ENCODE measurements around the gene MESP2.
"Not testable (repeated sequence)": the region's sequence is repeated elsewhere in the genome, so short reads cannot be mapped to it uniquely, and the experiment has no call there.

MESP2 gene

GRCh38 chr15:89783861-89784685 lies 7.9 kb downstream of the MESP2 start:
- no peak overlapping the region for H3K9ac ChIP-seq (ENCODE audit: low read length)
- H3K4me3 ChIP-seq (ENCODE audit: low read length), result no peak overlapping the region
- H3K36me3 ChIP-seq (ENCODE audit: control insufficient read depth, insufficient read depth, low read length), result no peaks in the 10 kb centered on the region
- H3K27ac ChIP-seq (ENCODE audit: low read depth, low read length), result no peak overlapping the region
- no peaks in the 10 kb centered on the region for H3K27me3 ChIP-seq (ENCODE audit: control insufficient read depth, insufficient read depth, low read length)
- no peaks in the 10 kb centered on the region for H3K4me1 ChIP-seq (ENCODE audit: control insufficient read depth, insufficient read depth, low read length)

- Histone ChIP-seq H3K27ac (ENCODE audit: low read depth, low read length) (no peak overlapping the region), H3K9ac (ENCODE audit: low read length) (no peak overlapping the region), H3K4me3 (ENCODE audit: low read length) (no peak overlapping the region), H3K27me3 (ENCODE audit: control insufficient read depth, insufficient read depth, low read length) (no peaks in the 10 kb centered on the region), H3K4me1 (ENCODE audit: control insufficient read depth, insufficient read depth, low read length) (no peaks in the 10 kb centered on the region), H3K36me3 (ENCODE audit: control insufficient read depth, insufficient read depth, low read length) (no peaks in the 10 kb centered on the region)
These were observed 8.5 kb downstream of the MESP2 start for GRCh38 chr15:89784686-89784960.

- no peak overlapping the region for H3K9ac ChIP-seq (ENCODE audit: low read length)
- H3K36me3 ChIP-seq (ENCODE audit: control insufficient read depth, insufficient read depth, low read length), result no peaks in the 10 kb centered on the region
- no peaks in the 10 kb centered on the region for H3K4me1 ChIP-seq (ENCODE audit: control insufficient read depth, insufficient read depth, low read length)
- H3K4me3 ChIP-seq (ENCODE audit: low read length), result no peak overlapping the region
- H3K27ac ChIP-seq (ENCODE audit: low read depth, low read length), result no peak overlapping the region
- no peaks in the 10 kb centered on the region for H3K27me3 ChIP-seq (ENCODE audit: control insufficient read depth, insufficient read depth, low read length)
These were observed 9.1 kb downstream of the MESP2 start for GRCh38 chr15:89785064-89785773.

GRCh38 chr15:89785774-89786140 lies 9.6 kb downstream of the MESP2 start:
- Histone ChIP-seq H3K4me1 (ENCODE audit: control insufficient read depth, insufficient read depth, low read length) (no peaks in the 10 kb centered on the region), H3K27ac (ENCODE audit: low read depth, low read length) (no peak overlapping the region), H3K4me3 (ENCODE audit: low read length) (no peak overlapping the region), H3K9ac (ENCODE audit: low read length) (no peak overlapping the region), H3K27me3 (ENCODE audit: control insufficient read depth, insufficient read depth, low read length) (no peaks in the 10 kb centered on the region), H3K36me3 (ENCODE audit: control insufficient read depth, insufficient read depth, low read length) (no peaks in the 10 kb centered on the region)

GRCh38 chr15:89787944-89788343 lies 11.8 kb downstream of the MESP2 start:
- no peaks in the 10 kb centered on the region for H3K27me3 ChIP-seq (ENCODE audit: control insufficient read depth, insufficient read depth, low read length)
- no peak overlapping the region for H3K9ac ChIP-seq (ENCODE audit: low read length)
- no peaks in the 10 kb centered on the region for H3K36me3 ChIP-seq (ENCODE audit: control insufficient read depth, insufficient read depth, low read length)
- no peaks in the 10 kb centered on the region for H3K4me1 ChIP-seq (ENCODE audit: control insufficient read depth, insufficient read depth, low read length)
- H3K27ac ChIP-seq (ENCODE audit: low read depth, low read length), result no peak overlapping the region
- no peak overlapping the region for H3K4me3 ChIP-seq (ENCODE audit: low read length)

- H3K27ac ChIP-seq (ENCODE audit: low read depth, low read length); H3K27me3 ChIP-seq (ENCODE audit: control insufficient read depth, insufficient read depth, low read length); H3K4me3 ChIP-seq (ENCODE audit: low read length); H3K36me3 ChIP-seq (ENCODE audit: control insufficient read depth, insufficient read depth, low read length); H3K4me1 ChIP-seq (ENCODE audit: control insufficient read depth, insufficient read depth, low read length); H3K9ac ChIP-seq (ENCODE audit: low read length): not testable (repeated sequence)
These were observed 12.5 kb downstream of the MESP2 start for GRCh38 chr15:89788585-89788984.

GRCh38 chr15:89790206-89790605 lies 14.1 kb downstream of the MESP2 start:
- Histone ChIP-seq H3K36me3 (ENCODE audit: control insufficient read depth, insufficient read depth, low read length) (no peaks in the 10 kb centered on the region), H3K4me3 (ENCODE audit: low read length) (no peak overlapping the region), H3K27me3 (ENCODE audit: control insufficient read depth, insufficient read depth, low read length) (no peaks in the 10 kb centered on the region), H3K27ac (ENCODE audit: low read depth, low read length) (no peak overlapping the region), H3K9ac (ENCODE audit: low read length) (no peak overlapping the region), H3K4me1 (ENCODE audit: control insufficient read depth, insufficient read depth, low read length) (no peaks in the 10 kb centered on the region)

GRCh38 chr15:89790661-89791060 lies 14.5 kb downstream of the MESP2 start:
- Histone ChIP-seq H3K4me3 (ENCODE audit: low read length) (no peak overlapping the region), H3K27ac (ENCODE audit: low read depth, low read length) (no peak overlapping the region), H3K36me3 (ENCODE audit: control insufficient read depth, insufficient read depth, low read length) (no peaks in the 10 kb centered on the region), H3K27me3 (ENCODE audit: control insufficient read depth, insufficient read depth, low read length) (no peaks in the 10 kb centered on the region), H3K9ac (ENCODE audit: low read length) (no peak overlapping the region), H3K4me1 (ENCODE audit: control insufficient read depth, insufficient read depth, low read length) (no peaks in the 10 kb centered on the region)

GRCh38 chr15:89792106-89792805 lies 16.1 kb downstream of the MESP2 start:
- Histone ChIP-seq H3K27ac (ENCODE audit: low read depth, low read length) (no peak overlapping the region), H3K27me3 (ENCODE audit: control insufficient read depth, insufficient read depth, low read length) (no peaks in the 10 kb centered on the region), H3K4me1 (ENCODE audit: control insufficient read depth, insufficient read depth, low read length) (no peaks in the 10 kb centered on the region), H3K4me3 (ENCODE audit: low read length) (no peak overlapping the region), H3K9ac (ENCODE audit: low read length) (no peak overlapping the region), H3K36me3 (ENCODE audit: control insufficient read depth, insufficient read depth, low read length) (no peaks in the 10 kb centered on the region)

GRCh38 chr15:89794627-89795241 lies 18.6 kb downstream of the MESP2 start:
- Histone ChIP-seq H3K4me1 (ENCODE audit: control insufficient read depth, insufficient read depth, low read length) (no peaks in the 10 kb centered on the region), H3K27ac (ENCODE audit: low read depth, low read length) (no peak overlapping the region), H3K27me3 (ENCODE audit: control insufficient read depth, insufficient read depth, low read length) (no peaks in the 10 kb centered on the region), H3K9ac (ENCODE audit: low read length) (no peak overlapping the region), H3K4me3 (ENCODE audit: low read length) (no peak overlapping the region), H3K36me3 (ENCODE audit: control insufficient read depth, insufficient read depth, low read length) (no peaks in the 10 kb centered on the region)

GRCh38 chr15:89795996-89796395 lies 19.9 kb downstream of the MESP2 start:
- Histone ChIP-seq H3K27ac (ENCODE audit: low read depth, low read length) (no peak overlapping the region), H3K9ac (ENCODE audit: low read length) (no peak overlapping the region), H3K4me1 (ENCODE audit: control insufficient read depth, insufficient read depth, low read length) (no peaks in the 10 kb centered on the region), H3K27me3 (ENCODE audit: control insufficient read depth, insufficient read depth, low read length) (no peaks in the 10 kb centered on the region), H3K4me3 (ENCODE audit: low read length) (no peak overlapping the region), H3K36me3 (ENCODE audit: control insufficient read depth, insufficient read depth, low read length) (no peaks in the 10 kb centered on the region)

- no peak overlapping the region for H3K27ac ChIP-seq (ENCODE audit: low read depth, low read length)
- no peak overlapping the region for H3K4me3 ChIP-seq (ENCODE audit: low read length)
- no peak overlapping the region for H3K9ac ChIP-seq (ENCODE audit: low read length)
- no peaks in the 10 kb centered on the region for H3K27me3 ChIP-seq (ENCODE audit: control insufficient read depth, insufficient read depth, low read length)
- H3K4me1 ChIP-seq (ENCODE audit: control insufficient read depth, insufficient read depth, low read length), result no peaks in the 10 kb centered on the region
- no peaks in the 10 kb centered on the region for H3K36me3 ChIP-seq (ENCODE audit: control insufficient read depth, insufficient read depth, low read length)
These were observed 21.6 kb downstream of the MESP2 start for GRCh38 chr15:89797678-89798201.

All from rectal smooth muscle tissue (tissue), 1 donor.